Stimulated activated CD8-positive, alpha-beta memory T cell treated with anti-CD3 and anti-CD28 coated beads, Interleukin-4, amount 100 ng/mL, for 4 hours (primary cell): Measurements from ENCODE around the gene ZNF501.

Experiments used
- DNase-seq, 2 donors: peaks; one replicate each; pipeline ENCODE4 v3.0.0-alpha.2; 2020; ENCODE audit warnings: low read depth in 2 of 2, low spot score in 1 of 2

ZNF501 gene

DNA sequence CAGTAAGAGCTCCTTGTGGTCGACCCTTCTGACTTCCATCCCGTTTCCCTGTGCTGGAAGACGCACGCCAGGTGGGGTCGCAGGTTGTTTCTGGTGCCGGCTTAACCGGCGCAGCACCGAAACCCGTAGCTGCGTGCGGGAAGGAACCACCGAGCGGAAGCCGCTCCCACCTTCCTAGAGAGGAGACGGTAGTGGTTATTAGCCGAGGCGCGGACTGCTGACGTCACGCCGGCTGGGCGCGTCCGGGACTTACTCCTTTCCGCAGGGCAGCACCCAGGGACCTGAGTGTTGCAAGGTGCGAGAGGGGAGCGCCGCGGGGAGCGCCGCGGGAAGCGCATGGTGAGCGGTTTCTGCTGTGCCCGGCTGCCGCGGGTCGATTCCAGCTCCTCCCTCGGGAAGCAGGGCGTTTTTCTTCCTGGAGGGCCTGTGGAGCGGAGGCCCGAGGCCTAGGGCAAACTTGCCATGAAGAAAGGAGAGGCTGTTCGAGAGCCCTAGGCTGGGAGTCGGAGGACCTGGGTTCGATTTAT lies at the start of gene ZNF501:
Gene ZNF501, plus strand, starts transcription at position 252 of the 527 bp plus-strand sequence. CDS start 4,787 bp downstream, outside the sequence.
- DNase-seq = peak; percentile 70 to 72

DNA sequence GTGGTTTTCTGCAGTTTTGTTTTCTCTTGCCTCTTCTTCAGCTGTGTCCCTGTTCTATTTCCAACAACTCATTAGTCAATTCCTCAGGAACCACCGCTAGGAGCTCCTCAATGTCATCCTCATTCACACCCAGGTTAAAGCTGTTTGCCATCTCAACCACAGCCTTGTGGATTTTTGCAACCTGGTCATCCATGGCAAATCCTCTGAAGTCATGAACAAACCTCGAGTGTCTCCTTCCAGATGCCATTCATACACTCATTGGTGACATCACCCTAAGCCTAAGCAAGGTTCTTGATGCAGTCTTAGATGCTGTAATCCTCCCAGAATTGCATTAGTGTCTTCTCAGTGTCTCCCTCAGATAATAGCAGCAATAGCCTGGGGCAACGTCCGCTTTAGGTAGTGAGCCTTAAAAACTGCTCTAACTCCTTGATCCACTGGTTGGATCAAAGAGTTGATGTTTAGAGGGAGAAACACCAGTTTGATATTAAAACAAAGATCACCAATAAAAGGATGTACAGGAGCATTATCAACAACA lies 48.4 kb upstream of the ZNF501 start:
- no peak for DNase-seq

DNA sequence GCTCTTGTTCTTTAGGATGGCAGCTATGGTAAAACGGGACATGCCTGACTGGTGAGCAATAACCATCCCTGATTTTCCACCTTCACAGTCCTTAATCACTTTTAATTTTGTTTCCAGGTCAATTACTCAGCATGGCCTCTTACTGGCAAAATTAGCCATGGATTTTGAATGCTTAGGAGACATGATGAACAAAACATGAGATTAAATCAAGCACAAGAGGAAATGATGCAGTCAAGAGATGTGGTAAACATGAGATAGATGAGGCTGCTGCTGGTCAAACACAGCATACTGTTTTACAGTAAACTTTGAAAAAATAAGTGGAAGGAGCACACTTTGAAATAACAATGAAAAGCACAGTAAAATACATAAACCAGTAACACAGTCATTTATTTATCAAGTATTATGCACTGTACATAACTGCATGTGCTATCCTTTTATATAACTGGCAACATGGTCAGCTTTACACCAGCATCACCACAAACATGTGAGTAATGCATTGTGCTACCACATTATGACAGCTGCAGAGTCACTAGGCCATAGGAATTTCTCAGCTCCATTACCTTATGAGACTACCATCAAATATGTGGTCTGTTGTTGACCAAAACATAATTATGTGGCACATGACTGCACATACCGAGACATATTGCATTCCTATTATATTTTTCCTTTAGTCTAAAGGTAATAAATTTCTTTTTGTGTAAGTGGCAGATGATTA lies 47.1 kb upstream of the ZNF501 start:
- no peak for DNase-seq

DNA sequence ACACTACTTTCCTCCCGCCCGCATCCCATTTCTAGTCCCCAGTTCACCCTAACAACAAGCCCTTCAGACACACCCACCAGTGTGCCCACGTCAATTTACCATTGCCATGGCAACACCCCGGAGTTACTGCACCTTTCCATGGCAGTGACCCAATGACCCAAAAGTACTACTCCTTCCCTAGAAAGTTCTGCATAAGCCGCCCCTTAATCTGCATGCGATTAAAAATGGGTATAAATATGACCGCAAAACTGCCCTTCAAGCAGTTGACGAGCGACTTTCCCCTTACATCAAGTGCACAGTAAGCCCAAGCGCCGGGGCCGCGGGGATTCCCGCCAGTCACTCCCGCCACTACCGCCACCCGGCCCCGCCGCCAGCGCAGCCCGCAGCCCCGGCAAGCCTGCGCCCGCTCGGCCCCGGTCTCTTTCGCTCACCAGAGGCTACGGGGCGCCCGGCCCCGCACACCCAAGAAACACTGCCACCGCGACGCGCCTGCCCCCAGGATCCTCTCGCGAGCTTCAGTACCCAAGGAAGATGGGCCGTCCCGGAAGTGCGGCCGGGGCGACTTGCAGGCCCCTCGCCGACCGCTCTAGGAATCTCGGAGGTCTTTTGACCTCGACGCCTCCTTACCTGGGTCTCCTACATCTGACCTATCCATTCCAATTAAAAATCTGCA lies 44.2 kb upstream of the ZNF501 start:
- DNase-seq = no peak

DNA sequence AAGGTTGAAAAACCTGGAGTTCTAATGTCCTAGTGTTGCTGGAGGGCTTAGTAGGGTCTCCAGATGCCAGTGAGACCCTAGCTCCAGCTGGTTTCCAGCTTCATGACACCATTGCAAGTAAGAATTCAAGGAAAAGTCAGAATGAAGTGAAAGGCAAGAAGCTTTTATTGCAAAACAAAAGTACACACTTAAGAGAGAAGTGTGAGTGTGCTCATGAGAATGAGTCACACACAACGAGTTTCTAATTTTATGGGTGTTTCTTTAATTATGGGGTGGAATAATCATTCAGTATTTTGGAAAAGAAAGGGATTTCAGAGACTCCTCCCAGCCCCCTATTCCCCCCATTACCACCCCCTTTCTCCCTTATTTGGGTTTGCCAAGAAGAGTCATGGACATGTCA lies 41.5 kb upstream of the ZNF501 start:
- no peak for DNase-seq

DNA sequence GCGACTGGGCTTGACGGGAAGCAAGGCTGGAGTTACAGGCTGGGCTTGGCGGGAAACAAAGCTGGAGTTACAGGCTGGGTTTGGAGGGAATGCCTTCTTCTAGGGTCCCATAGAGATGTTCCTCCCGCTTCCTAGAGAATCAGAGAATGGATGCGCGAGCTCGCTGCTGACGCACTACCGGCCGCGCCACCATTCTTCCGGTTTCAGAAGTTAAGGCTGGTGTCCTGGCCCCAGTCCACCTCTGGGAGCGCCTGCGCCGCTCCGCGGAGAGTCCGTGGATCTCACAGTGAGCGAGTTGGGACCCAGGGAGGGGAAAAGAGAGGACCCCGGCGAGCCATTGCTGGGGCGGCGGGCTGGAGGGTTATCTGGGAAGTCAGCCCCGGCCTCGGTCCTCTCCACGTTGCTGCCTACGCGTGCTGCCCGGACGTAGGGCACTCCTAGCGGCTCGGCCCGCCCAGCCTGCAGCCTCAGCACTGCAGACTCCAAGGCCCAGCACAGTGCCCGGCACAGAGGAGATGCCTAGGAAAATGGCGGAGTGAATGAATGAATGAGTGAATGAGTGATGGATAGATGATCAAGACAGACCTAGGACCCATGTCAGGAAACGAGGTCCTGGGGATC lies 16.9 kb upstream of the ZNF501 start, which contains the start of gene ZNF502:
Gene ZNF502, plus strand, starts transcription at position 206 of the 621 bp plus-strand sequence. CDS start 7,602 bp downstream, outside the sequence.
- DNase-seq = peak; percentile 32 to 46

DNA sequence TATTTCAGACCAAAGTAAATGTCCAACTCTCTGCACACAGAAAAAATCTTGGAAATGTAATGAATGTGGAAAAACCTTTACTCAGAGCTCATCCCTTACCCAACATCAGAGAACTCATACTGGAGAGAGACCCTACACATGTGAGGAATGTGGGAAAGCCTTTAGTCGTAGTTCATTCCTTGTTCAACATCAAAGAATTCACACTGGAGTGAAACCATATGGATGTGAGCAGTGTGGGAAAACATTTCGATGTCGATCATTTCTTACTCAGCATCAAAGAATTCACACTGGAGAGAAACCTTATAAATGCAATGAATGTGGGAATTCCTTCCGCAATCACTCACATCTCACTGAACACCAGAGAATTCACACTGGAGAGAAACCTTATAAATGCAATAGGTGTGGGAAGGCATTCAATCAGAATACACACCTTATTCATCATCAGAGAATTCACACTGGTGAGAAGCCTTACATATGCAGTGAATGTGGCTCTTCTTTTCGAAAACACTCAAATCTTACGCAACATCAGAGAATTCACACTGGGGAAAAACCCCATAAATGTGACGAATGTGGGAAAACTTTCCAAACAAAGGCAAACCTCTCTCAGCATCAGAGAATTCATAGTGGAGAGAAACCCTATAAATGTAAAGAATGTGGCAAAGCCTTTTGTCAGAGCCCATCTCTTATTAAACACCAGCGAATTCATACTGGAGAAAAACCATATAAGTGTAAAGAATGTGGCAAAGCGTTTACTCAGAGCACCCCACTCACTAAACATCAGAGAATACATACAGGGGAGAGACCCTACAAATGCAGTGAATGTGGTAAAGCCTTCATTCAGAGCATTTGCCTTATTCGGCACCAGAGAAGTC lies 8.0 kb upstream of the ZNF501 start:
- no peak for DNase-seq

DNA sequence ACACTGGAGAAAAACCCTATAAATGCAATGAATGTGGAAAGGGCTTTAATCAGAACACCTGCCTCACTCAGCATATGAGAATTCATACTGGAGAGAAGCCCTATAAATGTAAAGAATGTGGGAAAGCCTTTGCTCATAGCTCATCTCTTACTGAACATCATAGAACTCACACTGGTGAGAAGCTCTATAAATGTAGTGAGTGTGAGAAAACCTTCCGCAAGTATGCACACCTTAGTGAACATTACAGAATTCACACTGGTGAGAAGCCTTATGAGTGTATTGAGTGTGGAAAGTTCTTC lies 7.4 kb upstream of the ZNF501 start:
- no peak for DNase-seq

DNA sequence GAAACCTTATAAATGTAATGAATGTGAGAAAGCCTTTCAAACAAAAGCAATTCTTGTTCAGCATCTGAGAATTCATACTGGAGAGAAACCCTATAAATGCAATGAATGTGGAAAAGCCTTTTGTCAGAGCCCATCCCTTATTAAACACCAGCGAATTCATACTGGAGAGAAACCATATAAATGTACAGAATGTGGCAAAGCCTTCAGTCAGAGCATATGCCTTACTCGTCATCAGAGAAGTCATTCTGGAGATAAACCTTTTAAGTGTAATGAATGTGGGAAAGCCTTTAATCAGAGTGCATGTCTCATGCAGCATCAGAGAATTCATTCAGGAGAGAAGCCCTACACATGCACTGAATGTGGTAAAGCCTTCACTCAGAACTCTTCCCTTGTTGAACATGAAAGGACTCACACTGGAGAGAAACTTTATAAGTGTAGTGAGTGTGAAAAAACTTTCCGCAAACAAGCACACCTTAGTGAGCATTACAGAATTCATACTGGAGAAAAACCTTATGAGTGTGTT lies 5.3 kb downstream of the ZNF501 start:
- DNase-seq = no peak

DNA sequence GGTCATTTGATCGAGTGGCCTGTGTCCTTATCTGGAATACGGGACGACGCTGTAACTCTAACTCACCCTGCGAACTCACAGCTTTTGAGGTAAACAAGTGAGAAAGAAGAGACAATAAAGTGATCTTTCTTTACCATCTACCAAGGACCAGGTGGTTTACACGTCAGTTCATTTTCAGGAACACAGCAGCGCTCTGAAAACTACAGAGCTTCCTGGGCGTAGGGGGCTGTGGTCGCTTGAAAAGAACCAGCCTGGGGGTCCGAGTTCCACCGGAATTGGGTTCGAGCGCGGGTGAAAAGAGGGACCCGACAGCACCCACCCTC lies 31.6 kb downstream of the ZNF501 start:
- DNase-seq = no peak

DNA sequence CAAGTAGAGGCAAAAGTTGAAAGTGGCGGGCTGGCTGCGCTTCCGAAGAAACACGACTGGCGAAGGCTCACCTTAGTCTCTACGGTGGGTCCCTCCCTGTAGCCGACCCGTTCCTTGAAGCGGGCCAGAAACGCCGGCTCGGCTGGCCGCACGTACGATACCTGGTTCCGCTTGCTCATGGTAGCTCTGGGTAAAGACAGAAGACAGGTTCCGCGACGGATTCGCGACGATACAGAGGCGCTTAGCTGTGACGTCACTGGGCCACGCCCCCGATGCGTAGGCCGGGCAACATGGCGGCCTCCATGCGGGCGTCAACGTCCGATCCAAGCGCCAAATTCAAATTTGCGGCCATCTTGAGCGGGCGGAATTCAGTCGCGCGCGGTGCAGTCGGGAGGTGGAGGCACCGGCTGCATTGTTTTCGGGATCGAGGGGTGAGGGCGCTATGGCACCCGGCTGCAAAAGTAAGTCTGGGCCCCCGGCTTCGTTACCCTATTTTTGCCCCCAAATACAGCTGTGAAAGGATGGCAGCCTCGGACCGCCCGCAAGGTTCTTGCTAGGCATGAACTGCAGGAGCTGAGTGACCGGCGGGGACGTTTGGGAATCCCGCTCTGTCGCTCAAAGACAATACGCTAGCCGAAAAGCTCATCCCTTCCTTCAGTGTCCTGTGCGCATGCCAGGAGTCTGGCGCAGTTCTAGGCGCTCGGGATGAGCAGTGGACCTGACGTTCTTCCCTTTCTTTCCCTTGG lies 32.2 kb downstream of the ZNF501 start, which contains the start of the genes KIAA1143 and KIF15:
Gene KIAA1143, minus strand, starts transcription at position 196 of the 746 bp plus-strand sequence. Its CDS starts 17 bp downstream, at position 179.
Gene KIF15, plus strand, starts transcription at position 371 of the 746 bp plus-strand sequence. Its CDS starts 72 bp downstream, at position 443.
- DNase-seq = peak; percentile 96 to 99

DNA sequence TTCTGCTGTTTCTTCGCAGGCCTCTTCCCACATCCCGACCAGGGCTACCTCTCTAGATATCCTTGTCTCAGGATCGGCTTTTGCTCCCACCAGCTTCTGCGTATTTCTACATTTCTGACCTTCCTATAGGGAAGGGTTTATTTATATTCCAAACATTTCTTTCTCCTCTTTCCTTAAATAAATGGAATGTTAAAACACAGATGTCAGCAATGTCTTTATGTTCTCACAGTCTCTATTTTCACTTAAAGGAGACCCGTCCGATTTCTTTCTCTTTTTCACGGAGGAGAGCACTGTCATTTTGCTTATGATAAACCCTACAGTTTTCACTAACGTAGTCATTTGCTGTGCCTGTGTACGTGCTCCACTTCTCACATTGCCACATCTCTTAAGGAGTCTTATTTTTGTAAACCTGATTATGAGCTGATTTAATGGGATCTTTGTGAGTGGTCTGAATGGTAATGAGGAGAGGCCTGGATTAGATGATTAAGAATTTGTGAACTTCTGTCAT lies 32.8 kb downstream of the ZNF501 start:
- DNase-seq = no peak

DNA sequence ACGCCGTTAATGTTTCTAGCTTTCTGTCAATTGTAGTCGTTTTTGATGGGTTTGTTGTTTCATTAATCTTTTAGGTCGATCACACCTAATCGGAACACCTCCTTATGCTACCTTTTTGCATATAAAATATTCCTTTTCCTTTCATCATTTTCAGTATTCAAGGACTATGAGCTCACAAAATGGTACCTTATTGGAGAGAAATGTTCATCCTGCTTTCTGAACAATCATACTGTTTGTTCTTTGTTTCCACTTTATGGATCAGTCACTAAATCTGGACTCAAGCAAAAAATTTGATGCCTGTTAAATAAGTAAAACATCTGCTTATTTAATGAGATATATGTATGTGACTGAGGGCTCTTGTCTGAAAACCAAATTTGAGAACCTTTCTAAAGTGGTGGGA lies 33.3 kb downstream of the ZNF501 start:
- no peak for DNase-seq

DNA sequence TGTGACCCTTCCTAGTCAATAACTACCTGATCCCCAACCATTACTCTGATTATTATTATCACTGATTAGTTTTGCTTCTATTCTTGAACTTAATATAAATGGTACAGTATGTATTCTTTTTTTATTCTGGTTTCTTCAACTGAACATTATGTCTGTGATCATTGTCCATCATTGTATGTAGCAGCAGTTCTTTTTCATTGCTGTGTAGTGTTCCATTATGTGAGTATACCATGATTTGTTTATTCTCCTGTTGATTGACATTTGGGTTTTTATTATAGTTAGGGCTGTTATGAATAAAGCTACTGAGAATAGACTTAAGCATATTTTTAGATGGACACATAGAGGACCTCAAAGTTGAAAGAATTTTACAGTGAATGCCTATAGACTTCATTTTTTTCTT lies 34.8 kb downstream of the ZNF501 start:
- no peak for DNase-seq

DNA sequence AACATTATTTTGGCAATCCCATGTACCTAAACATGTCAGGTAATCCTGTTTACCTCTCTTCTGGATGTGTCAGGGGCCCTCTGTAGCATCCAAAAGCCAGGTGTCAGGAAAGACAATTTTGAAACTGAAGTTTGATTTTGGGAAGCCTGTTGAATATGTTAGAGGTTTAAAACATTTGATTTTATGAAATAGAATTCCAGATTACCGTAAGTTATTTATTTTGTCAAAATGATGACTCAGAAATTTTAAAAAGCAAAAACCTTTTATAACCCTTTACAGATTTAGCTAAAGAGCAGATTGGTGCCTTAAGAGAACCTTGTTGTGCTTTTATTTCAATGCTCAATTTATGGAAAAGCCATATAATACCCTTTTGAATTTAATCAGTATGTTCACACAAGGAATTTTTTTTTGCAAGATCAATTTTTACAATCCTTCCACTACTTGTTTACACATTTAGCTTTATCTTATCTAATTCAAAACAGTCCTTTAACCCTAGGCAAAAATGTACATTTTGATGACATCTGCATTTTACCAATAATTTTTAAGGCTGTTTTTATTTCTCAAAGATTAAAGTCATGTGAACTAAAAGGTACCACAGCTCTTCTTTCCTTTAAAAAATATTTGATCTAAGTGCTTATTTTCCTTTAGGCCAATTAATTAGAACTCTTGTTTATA lies 42.1 kb downstream of the ZNF501 start:
- DNase-seq = no peak

DNA sequence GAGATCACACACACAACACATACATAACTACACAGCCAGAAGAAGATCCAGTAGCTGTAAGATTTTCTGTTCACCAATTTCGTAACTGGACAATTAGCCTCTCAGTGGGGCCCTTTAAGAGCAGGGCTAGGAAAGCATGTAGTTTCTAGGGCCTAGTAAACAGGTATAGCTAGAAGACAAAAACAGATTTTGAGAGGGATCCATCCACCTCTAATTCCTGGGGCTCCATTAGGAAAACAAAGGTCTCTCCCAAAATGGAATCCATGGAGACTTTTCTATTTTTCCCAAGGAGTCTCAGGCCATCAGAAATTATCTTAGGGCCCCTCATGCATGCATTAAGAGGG lies 42.6 kb downstream of the ZNF501 start:
- DNase-seq = no peak

DNA sequence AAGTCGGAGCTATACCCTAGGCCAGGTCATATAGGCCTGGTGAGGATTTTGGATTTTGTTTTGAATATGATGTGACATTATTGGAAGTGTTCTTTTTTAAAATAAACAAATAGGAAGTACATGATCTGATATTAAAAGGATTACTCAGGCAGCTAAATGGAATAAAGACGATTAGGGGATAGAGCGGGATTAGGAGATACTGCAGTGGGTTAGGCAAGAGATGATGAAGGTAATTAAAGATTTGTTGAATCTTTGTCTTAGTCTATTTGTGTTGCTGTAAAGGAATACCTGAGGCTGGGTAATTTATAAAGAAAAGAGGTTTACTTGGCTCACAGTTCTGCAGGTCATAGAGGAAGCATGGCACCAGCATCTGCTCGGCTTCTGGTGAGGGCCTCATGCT lies 53.5 kb downstream of the ZNF501 start:
- no peak for DNase-seq
